GM12891 (cell line): Measurements from ENCODE around the gene EVI5L.
A peak's percentile ranks its signal among the peaks of the same experiment; 100 is the strongest.
"Not testable (repeated sequence)": the region's sequence is repeated elsewhere in the genome, so short reads cannot be mapped to it uniquely, and the experiment has no call there.

Experiments
- DNase-seq: peaks from one replicate; pipeline ENCODE4 v3.0.0; 2011; ENCODE audit warnings: low spot score; ENCODE audit not compliant: insufficient read length
- FAIRE-seq: peaks from 2 replicates; lab custom pipeline; 2011; peaks lifted over from hg19 to GRCh38; lab: Jason Lieb, UNC
- PAX5 ChIP-seq: IDR thresholded peaks from 2 replicates; pipeline ENCODE4 v1.6.1; 2011; ENCODE audit warnings: low read length, moderate library complexity, mild to moderate bottlenecking; ENCODE audit not compliant: insufficient read depth, severe bottlenecking
- POLR2A ChIP-seq: IDR thresholded peaks from 2 replicates; pipeline ENCODE4 v1.6.1; 2011; ENCODE audit warnings: low read depth, low read length, control low read depth
- POLR2AphosphoS5 ChIP-seq: IDR thresholded peaks from 2 replicates; pipeline ENCODE4 v1.6.1; 2011; ENCODE audit warnings: low read depth, low read length, control low read depth
- POU2F2 ChIP-seq: IDR thresholded peaks from 2 replicates; pipeline ENCODE4 v1.6.1; 2011; ENCODE audit warnings: low read depth, mild to moderate bottlenecking, control low read depth, low read length, moderate library complexity
- SPI1 ChIP-seq: IDR thresholded peaks from 2 replicates; pipeline ENCODE4 v1.6.1; 2011; ENCODE audit warnings: low read depth, low read length, control low read depth
- TAF1 ChIP-seq: IDR thresholded peaks from 2 replicates; pipeline ENCODE4 v1.6.1; 2011; ENCODE audit warnings: low read depth, low read length, control low read depth

EVI5L gene

DNA sequence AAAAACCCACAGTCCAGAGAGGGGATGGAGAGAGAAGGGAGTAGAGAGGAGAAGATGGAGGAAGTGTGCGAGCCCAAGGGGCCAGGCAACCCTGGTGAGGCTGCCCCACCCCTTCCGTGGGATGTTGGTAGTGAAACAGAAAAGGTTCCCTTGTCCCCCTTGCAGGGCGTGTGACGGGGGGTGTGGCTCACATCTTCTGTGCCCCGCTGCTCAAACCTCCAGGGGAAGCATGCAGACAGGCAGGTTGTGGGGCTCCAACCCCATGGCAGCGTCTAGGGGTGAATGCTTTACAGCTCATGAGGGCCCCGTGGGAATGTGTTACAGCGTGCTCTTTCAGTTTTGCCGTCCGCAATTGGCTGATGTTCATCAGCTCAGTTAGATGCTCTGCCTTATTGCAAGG, 14.7 kb upstream of the EVI5L start:
- FAIRE-seq: peak; percentile 93
- no peak for DNase-seq
- no peak for TF ChIP-seq TAF1
- TF ChIP-seq POU2F2: no peak
- TF ChIP-seq PAX5: no peak
- TF ChIP-seq SPI1: no peak; the same call in 1 of the 2 replicates
- no peak for TF ChIP-seq POLR2A

DNA sequence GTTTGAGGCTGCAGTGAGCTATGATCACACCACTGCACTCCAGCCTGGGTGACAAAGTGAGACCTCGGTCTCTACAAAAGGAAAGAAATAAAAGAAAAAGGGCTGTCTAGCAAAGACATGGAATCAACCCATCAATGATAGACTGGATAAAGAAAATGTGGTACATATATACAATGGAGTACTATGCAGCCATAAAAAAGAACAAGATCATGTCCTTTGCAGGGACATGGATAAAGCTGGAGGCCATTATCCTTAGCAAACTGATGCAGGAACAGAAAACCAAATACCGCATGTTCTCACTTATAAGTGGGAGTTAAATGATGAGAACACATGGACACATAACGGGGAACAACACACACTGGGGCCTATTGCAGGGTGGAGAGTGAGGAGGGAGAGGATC, 14.0 kb upstream of the EVI5L start:
- FAIRE-seq, DNase-seq: not testable (repeated sequence)

DNA sequence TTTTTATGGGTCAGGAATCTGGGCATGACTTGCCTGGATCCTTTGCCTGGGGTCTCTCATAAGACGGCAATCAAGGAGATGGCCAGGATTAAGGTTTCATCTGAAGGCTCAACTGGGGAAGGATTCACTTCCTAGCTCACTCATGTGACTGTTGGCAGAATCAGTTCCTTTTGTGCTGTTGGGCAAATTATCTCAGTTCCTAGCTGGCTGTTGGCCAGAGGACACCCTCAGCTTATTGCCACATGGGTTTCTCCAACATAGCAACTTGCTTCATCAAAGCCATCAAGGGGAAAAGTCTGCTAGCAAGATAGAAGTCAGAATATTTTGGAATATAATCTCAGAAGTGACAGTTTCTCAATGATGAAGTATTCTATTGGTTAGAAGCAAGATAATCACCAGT, 12.2 kb upstream of the EVI5L start:
- FAIRE-seq (no peak), DNase-seq (no peak)
- TF ChIP-seq SPI1: peak; percentile 30; the same call in 1 of the 2 replicates
- no peak for TF ChIP-seq POLR2A

DNA sequence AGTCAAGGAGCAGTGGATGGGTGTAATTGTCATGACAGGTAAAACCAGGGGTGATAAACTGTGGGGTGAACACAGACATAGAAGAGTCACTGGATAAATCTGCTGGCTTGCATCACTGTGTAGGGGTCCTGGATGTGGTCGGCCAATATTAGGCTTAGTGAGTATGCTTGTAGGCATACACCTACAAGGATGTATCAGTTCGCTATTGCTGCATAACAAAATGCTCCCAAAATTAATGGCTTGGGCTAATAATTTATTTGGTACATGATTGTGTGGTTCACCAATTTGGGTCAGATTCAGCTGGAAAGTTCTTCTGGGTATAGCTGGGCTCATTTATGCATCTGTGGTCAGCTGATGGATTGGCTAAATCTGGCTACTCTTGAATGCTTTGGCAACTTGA, 11.2 kb upstream of the EVI5L start:
- DNase-seq (no peak), FAIRE-seq (peak; percentile 58)
- no peak for TF ChIP-seq POU2F2
- no peak for TF ChIP-seq SPI1
- TF ChIP-seq TAF1: no peak
- no peak for TF ChIP-seq POLR2A
- TF ChIP-seq PAX5: no peak
- TF ChIP-seq POLR2AphosphoS5: no peak

DNA sequence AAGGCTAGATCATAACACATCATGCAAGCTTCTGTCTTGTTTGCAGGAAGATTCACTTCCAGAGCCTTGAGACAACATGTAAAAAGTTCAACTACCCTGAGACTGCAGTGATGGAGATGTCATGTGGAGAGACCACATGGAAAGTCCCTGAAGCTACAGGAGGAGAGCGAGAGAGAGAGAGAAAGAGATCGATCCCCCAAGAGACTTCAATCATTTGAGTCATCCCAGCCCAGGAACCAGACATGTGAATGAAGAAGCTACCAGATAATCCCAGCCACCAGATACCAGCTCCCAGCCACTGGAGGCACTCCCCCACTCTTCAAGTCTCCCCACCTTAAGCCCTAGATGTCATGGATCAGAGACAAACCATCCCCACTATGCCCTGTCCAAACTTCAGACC, 10.7 kb upstream of the EVI5L start:
- FAIRE-seq (peak; percentile 51), DNase-seq (no peak)
- no peak for TF ChIP-seq POU2F2
- TF ChIP-seq TAF1: no peak
- TF ChIP-seq POLR2AphosphoS5: no peak
- TF ChIP-seq SPI1: no peak
- no peak for TF ChIP-seq POLR2A
- TF ChIP-seq PAX5: no peak

DNA sequence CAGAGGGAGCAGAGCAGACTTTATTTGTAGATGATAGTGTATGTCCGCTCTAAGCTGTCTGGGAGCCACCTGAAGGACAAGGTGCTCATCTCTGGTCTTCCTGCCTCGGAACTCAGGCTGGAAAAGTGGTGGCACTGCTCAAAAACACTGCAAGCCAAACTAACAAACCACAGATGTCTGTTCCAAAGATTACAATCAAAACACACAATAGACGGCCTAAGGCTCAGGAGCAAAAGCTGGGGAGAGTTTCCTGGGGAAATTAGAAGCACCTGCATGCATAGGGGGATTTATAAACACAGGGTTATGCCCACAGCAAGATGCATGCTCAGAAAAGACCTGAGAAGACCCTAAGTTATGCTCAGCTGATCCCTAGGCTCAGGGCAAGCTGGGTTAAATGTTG, 9.4 kb upstream of the EVI5L start:
- FAIRE-seq: no peak
- no peak for TF ChIP-seq TAF1

DNA sequence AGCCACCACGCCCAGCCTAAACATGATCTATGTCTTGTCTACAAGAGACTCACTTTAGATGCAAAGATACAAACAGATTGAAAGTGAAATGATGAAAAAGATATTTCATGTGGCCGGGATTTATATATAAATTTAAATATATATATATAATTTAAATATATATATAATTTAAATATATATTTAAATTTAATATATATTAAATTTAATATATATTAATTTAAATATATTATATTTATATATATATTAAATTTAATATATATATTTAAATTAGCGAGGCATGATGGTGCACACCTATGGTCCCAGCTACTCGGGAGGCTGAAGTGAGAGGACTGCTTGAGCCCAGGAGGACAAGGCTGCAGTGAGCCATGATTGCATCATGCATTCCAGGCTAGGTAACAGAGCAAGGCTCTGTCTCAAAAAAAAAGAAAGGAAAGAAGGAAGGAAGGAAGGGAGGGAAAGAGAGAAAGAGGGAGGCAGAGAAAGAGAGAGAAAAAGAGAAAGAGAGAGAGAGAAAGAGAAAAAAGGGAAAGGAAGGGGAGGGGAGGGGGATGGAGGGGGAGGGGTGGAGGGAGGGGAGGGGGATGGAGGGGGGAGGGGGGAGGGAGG, 7.0 kb upstream of the EVI5L start:
- no peak for FAIRE-seq
- TF ChIP-seq POLR2A (no peak), TAF1 (no peak), POU2F2 (no peak), SPI1 (no peak), PAX5 (no peak), POLR2AphosphoS5 (no peak)
- no peak for DNase-seq

More for the DNA sequence above, 9.4 kb upstream of the EVI5L start:
- no peak for DNase-seq

DNA sequence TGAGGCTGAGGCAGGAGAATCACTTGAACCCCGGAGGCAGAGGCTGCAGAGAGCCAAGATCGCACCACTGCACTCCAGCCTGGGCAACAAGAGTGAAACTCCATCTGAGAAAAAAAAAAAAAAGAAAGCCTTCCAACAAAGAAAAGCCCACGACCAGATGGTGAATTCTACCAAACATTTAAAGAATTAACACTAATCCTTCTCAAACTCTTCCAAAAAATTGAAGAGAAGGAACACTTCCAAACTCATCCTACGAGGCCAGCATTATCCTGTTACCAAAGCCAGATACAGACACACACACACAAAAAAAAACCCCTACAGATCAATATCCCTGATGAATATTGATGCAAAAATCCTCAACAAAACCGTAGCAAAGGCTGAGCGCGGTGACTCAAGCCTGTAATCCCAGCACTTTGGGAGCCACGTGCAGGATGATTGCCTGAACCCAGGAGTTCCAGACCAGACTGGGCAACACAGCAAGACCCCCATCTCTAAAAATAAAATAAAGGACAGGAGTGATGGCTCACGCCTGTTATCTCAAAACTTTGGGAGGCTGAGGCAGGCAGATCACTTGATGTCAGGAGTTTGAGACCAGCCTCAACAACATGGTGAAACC, 6.2 kb upstream of the EVI5L start:
- DNase-seq (no peak), FAIRE-seq (no peak)
- TF ChIP-seq POU2F2 (no peak), POLR2A (no peak), PAX5 (no peak), SPI1 (no peak), TAF1 (no peak), POLR2AphosphoS5 (no peak)

DNA sequence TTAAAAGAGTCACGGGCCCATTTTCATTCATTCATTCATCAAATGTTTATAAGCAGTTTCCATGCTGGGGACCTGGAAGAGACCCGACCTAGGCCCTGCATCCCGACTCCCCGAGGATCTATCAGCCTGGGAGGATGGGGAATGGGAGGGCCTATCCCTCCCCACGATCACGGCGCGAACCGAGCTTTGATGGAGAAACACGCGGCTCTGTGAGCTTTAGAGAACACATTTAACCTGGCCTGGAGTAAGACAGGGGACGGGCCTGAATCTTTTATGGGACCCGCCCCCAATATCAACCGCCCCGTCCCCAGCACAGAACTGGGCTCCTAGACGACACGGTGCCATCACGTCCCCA, 875 bp upstream of the EVI5L start:
- TF ChIP-seq POLR2AphosphoS5 (no peak), TAF1 (no peak), POLR2A (no peak), PAX5 (no peak), POU2F2 (no peak), SPI1 (no peak)
- no peak for DNase-seq
- no peak for FAIRE-seq

DNA sequence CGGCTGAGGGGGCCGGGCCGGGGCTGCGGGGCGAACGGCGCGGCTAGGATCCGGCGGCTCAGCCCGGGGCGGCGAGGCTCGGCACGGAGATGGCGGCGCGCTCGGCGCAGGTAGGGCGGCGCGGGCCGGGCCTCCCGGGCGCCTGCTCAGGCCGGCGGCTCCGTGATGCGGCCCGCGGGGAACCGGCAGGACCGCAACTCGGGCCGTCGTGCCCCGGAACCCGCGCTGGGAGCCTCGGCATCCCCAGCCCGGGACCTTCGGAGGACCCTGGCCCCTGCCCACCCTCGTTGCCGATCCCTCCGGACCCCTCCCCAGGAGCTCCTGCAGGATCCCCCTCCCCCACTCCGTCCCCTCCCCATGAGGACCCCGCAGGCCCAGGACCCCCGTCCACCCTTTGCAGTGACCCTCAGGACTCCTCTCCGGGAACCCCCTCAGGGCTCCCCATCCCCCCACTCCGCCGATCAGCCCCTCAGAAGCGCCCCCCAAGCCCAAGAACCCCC, 304 bp downstream of the EVI5L start:
- FAIRE-seq (no peak), DNase-seq (no peak)
- TF ChIP-seq PAX5: no peak
- no peak for TF ChIP-seq POU2F2
- no peak for TF ChIP-seq POLR2AphosphoS5
- TF ChIP-seq TAF1: no peak
- TF ChIP-seq SPI1: no peak
- no peak for TF ChIP-seq POLR2A

DNA sequence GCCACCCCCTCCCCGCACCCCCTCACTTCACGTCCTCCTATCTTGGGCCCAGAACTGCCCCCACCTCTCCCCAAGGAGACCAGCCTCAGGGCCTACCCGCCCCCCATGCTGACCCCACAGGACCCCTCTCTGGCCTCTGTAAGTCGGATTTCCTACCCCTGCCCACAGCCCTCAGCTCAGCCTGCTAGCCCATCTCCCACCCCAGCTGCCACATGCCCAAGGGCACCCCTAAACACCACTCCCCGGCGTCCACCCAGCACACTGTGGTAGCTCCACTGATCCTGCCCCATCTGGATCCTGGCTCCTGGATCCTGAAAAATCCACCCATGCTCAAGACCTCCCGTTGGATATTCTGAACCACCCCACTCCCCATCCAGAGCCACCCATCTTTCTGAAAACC, 805 bp downstream of the EVI5L start:
- DNase-seq: no peak
- TF ChIP-seq POLR2A (no peak), POLR2AphosphoS5 (no peak), PAX5 (no peak), SPI1 (no peak), POU2F2 (no peak), TAF1 (no peak)
- no peak for FAIRE-seq
